ELR (cell line): ENCODE data around the gene NETO1.

ENCODE experiments used
- DNase-seq: peaks from one replicate; pipeline ENCODE4 v3.0.0-alpha.2; 2015; ENCODE audit warnings: low read depth

Gene NETO1

GRCh38 chr18:72867746-72868584, at the start of gene NETO1:
Gene NETO1, minus strand, starts transcription at chr18:72867987. Its CDS starts 696 bp downstream, at chr18:72867291.
- no peak for DNase-seq

- DNase-seq: no peak
These were observed 42.3 kb upstream of the NETO1 start for GRCh38 chr18:72910045-72910444.

GRCh38 chr18:72908181-72908580, 40.4 kb upstream of the NETO1 start:
- no peak for DNase-seq

- no peak for DNase-seq
These were observed 35.2 kb upstream of the NETO1 start for GRCh38 chr18:72903033-72903432.

- DNase-seq: no peak
These were observed 31.6 kb upstream of the NETO1 start for GRCh38 chr18:72899338-72899737.

- no peak for DNase-seq
These were observed 31.1 kb upstream of the NETO1 start for GRCh38 chr18:72898870-72899269.

- DNase-seq: no peak
These were observed 27.8 kb upstream of the NETO1 start for GRCh38 chr18:72895548-72895947.

GRCh38 chr18:72878561-72878960, 10.8 kb upstream of the NETO1 start:
- no peak for DNase-seq

GRCh38 chr18:72878143-72878542, 10.4 kb upstream of the NETO1 start:
- DNase-seq: no peak

GRCh38 chr18:72871091-72871490, 3.3 kb upstream of the NETO1 start:
- no peak for DNase-seq

- no peak for DNase-seq
These were observed 1.7 kb upstream of the NETO1 start for GRCh38 chr18:72869226-72870185.

- no peak for DNase-seq
These were observed 918 bp upstream of the NETO1 start for GRCh38 chr18:72868585-72869225.

- DNase-seq: no peak
These were observed 664 bp downstream of the NETO1 start for GRCh38 chr18:72866901-72867745.

GRCh38 chr18:72866442-72866900, 1.3 kb downstream of the NETO1 start:
- DNase-seq: no peak

GRCh38 chr18:72863754-72864153, 4.0 kb downstream of the NETO1 start:
- no peak for DNase-seq

GRCh38 chr18:72859088-72859487, 8.7 kb downstream of the NETO1 start:
- DNase-seq: no peak

GRCh38 chr18:72849671-72850070, 18.1 kb downstream of the NETO1 start:
- DNase-seq: no peak

GRCh38 chr18:72848503-72849237, 19.1 kb downstream of the NETO1 start:
- DNase-seq: no peak

- DNase-seq: no peak
These were observed 20.0 kb downstream of the NETO1 start for GRCh38 chr18:72847771-72848170.

GRCh38 chr18:72846736-72847533, 20.9 kb downstream of the NETO1 start:
- DNase-seq: no peak
